ENCODE results near the gene CTCFL.

CTCFL gene

DNA sequence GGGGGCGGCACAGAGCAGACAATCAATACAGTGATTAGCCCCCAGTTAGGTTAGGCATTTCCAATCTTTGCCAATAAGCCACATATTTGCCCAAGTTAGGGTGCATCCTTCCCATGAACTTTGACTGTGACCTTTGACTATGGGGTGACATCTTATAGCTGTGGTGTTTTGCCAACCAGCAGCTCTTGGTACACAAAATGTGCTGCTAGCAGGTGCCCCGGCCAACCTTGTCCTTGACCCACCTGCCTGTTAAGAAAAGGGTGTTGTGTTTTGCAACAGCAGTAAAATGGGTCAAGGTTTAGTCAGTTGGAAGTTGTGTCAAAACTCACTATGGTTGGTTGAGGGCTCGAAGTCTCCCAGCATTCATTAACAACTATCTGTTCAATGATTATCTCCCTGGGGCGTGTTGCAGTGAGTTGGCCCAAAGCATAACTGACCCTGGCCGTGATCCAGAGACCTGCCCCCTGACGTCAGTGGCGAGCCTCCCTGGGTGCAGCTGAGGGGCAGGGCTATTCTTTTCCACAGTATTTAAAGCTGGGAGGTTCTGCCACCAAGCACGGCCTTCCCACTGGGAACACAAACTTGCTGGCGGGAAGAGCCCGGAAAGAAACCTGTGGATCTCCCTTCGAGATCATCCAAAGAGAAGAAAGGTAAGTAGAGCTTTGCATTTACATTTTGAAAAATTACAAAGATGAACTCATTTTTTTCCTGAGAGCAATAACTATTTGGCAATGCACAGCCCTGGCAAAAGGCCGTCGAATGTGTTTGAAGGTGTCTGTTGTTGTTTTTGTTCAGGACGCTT, 35.8 kb upstream of the CTCFL start, which contains the start of gene PCK1:
TSS of gene PCK1 (plus strand) at position 557 of the 802 bp plus-strand sequence. CDS start 302 bp downstream, outside the sequence.
- DNase-seq (ENCODE audit: low spot score), result peak; percentile 59

GRCh38 chr20:57559658-57560553, 35.0 kb upstream of the CTCFL start:
- DNase-seq (ENCODE audit: low spot score), result no peak

GRCh38 chr20:57559289-57559634, 34.3 kb upstream of the CTCFL start:
- no peak for DNase-seq (ENCODE audit: low spot score)

GRCh38 chr20:57558614-57559288, 33.8 kb upstream of the CTCFL start:
- DNase-seq (ENCODE audit: low spot score), result peak; percentile 78

- DNase-seq (ENCODE audit: low spot score), result no peak
These were observed 33.1 kb upstream of the CTCFL start for GRCh38 chr20:57557926-57558613.

- DNase-seq (ENCODE audit: low spot score), result no peak
These were observed 32.0 kb upstream of the CTCFL start for GRCh38 chr20:57556980-57557274.

GRCh38 chr20:57555457-57556184, 30.7 kb upstream of the CTCFL start:
- no peak for DNase-seq (ENCODE audit: low spot score)

DNA sequence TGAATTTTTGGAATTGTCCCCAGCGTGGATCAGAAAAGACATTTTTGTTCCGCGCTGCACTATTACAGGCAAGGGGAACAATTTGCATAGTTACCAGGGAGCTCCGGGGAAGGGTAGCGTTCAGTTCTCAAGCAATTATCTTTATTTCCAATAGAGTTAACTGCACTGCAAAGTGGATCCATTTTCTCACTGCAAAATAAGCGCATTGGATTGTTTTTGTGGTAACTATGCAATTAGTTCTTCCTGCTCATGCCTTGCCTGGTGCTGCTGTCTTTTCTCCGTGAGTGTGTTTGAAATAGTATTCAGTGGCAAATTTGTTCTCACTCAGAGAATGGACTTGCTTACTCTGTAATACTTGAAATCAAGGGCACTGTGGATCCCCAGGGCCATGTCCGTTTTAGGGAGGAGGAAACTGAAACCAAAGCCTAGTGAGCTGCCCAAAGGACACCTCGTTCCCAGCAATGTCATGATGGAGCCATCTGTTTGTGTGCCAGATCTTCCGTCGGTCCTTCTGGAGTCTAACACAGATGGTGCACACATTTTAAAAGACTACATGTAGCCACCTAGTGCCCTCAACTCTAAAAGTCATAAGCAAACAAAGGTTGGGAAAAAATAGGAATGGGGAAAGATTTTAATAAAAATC, 28.6 kb upstream of the CTCFL start:
- no peak for DNase-seq (ENCODE audit: low spot score)

DNA sequence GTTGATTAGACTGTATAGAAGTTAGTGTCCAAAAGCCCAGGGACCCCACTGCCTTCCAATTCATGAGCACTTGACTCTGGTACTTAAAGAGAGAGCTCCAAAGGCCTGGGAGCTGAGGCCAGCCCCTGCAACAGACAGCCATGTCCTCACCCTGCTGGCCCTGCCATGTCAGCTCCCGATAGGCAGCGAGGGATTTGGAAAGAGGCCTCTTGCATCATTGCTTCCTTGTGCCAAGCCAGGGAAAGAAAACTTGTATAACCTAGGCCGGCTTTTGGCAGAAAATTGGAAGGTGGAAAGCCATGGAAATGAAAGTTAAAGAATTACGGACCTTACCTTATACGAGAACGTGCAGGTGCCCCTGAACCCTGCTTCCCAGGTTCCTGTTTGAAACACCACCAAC, 27.5 kb upstream of the CTCFL start:
- DNase-seq (ENCODE audit: low spot score), result no peak

GRCh38 chr20:57548177-57549058, 23.5 kb upstream of the CTCFL start:
- no peak for DNase-seq (ENCODE audit: low spot score)

- peak; percentile 98 for DNase-seq (ENCODE audit: low spot score)
These were observed 22.2 kb upstream of the CTCFL start for GRCh38 chr20:57546956-57547649.

- DNase-seq (ENCODE audit: low spot score), result peak; percentile 31
These were observed 21.2 kb upstream of the CTCFL start for GRCh38 chr20:57545927-57546662.

DNA sequence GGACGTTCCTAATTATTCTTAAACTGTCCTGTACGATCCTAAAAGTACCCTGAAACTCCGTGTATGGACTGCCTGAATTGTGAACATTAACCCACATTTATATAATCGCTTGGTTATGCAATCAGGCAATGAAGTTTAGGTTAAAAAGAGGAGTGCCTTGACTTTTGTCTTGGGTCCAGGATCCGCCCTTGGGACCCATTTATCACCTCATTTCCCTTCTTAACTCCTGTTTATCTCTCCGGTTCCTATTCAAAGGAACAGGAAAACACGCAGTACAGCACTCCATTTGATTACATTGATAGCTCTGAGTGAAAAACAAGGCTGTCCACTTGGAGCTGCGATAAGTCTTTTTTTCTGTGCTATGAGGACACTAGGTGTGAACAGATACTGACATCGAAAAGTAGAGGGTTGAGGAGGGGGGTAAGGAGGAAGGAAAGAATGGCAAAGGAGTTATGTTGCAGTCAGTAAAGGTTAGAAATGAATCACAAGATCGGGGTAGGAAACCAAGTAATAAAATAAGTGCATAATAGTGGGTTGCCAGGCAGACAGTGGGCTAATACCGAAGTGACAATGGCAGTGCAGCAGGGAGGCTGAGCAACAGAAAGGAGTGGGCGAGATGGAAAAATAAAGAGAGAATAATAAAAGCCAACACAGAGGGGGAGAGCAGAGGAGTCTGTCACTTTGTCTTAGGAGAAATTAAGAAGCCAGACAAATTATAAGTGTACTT, 20.1 kb upstream of the CTCFL start:
- no peak for DNase-seq (ENCODE audit: low spot score)

GRCh38 chr20:57543754-57544153, 18.8 kb upstream of the CTCFL start:
- DNase-seq (ENCODE audit: low spot score), result no peak

DNA sequence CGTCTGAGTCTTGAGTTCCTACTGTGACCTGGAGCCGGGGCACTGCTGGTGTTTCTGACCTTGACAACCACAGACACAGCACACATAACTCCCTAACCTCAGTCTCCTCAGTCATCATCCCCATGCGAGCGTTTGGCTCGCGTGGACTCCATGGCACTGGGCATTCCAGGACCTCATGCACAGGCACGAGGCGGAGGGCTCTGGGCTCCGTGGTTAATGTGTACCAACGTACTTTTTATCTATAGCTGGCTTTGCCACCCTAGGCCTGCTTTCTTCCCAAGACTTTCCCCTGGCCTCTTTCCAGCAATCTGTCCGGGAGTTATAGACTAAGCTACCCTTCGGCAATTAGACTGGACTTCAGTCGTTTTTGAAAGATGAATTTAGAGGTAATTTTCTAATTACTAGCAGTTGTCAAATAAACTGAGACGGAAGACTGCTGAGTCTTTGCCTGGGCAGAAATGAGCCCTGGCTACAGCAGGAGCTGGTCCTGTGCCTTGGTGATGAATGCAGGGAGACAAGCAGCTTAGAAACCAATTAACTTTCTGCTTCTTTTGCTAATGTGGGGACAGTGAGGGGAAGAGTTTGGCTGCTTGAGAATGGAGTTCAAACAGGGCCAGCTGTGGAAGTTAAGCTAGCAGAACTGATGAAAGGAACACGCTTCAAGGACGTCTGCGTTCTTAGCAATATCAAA, 16.1 kb upstream of the CTCFL start:
- DNase-seq (ENCODE audit: low spot score), result no peak

DNA sequence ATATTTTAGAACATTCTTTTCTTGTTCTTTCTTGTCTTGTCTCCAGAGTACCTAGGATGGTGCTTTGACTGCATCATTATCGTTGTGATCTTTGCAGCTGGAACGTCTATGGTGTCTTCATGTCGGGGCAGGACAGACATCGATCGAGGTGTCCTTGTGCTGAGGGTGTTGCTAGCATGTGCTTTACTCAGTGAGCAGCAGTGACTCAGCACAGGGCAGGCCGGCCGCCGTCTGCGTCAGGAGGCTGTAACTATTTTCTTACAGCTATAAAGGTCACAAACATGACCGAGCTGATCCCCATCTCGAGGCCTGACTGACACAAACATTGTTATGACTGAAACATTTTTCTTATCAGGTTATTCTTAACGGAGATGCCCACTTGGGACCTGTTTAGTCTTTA, 14.9 kb upstream of the CTCFL start:
- DNase-seq (ENCODE audit: low spot score), result no peak

DNA sequence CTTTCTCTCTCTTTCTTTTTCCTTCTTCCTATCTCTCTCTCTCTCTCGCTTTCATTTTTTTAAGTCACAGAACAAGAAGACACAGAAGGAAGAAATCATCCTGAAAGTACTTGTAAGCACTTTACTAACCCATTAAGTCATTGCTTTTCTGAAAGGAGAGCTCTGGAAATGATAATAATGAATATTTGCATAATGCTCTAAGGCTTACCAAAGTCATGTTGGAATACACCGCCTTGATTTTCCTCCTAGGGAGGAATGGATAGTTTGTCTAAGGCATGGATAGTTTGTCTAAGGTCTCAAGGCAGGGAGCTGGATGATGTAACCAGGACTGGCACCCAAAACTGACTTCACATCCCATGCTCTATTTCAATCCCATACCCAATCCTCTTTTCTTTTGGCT, 12.9 kb upstream of the CTCFL start:
- DNase-seq (ENCODE audit: low spot score), result no peak
